Astrocyte of the cerebellum (primary cell): ENCODE data around the gene RMC1.

ENCODE experiments used
- DNase-seq: peaks from one replicate; pipeline ENCODE4 v3.0.0-alpha.2; 2011; ENCODE audit warnings: low read depth
- H3K4me3 ChIP-seq: 2 replicates; pipeline ENCODE4 v1.5.1; 2011; ENCODE audit warnings: mild to moderate bottlenecking, low read depth, low read length, moderate library complexity
- CTCF ChIP-seq: IDR thresholded peaks from 2 replicates; pipeline ENCODE4 v1.5.1; 2012; ENCODE audit warnings: low read length, low read depth, moderate library complexity, mild to moderate bottlenecking; ENCODE audit errors: missing control alignments
- in situ Hi-C: cut with HindIII; loops from 2 replicates; pipeline ENCODE4 v1.10.0; 2017; ENCODE audit warnings: low sequenced_read_pairs

Gene RMC1

GRCh38 chr18:23495723-23496440 lies 7.4 kb upstream of the RMC1 start:
- no peak for TF ChIP-seq CTCF
- H3K4me3 ChIP-seq, result no peak overlapping the region
- no peak for DNase-seq
- in situ Hi-C loops, result no loop called here

GRCh38 chr18:23498117-23498516 lies 5.2 kb upstream of the RMC1 start:
- in situ Hi-C loops, result no loop called here
- TF ChIP-seq CTCF, result no peak
- no peak overlapping the region for H3K4me3 ChIP-seq
- no peak for DNase-seq

GRCh38 chr18:23498877-23499276 lies 4.4 kb upstream of the RMC1 start:
- in situ Hi-C loops, result no loop called here
- peak; percentile 39 for DNase-seq
- TF ChIP-seq CTCF, result peak; percentile 88
- no peak overlapping the region for H3K4me3 ChIP-seq

GRCh38 chr18:23499291-23499781 lies 4.0 kb upstream of the RMC1 start:
- in situ Hi-C loops, result no loop called here
- H3K4me3 ChIP-seq, result no peak overlapping the region
- TF ChIP-seq CTCF, result no peak
- no peak for DNase-seq

GRCh38 chr18:23501626-23502025 lies 1.7 kb upstream of the RMC1 start:
- in situ Hi-C loops, result loop anchor here (25.0 kb wide), 1 partner anchor 611 kb away; no protein-coding TSS in a partner anchor
- DNase-seq, result no peak
- H3K4me3 ChIP-seq, result no peak overlapping the region
- TF ChIP-seq CTCF, result no peak

- in situ Hi-C loops, result loop anchor here (25.0 kb wide), 1 partner anchor 610 kb away; no protein-coding TSS in a partner anchor
- no peak for TF ChIP-seq CTCF
- H3K4me3 ChIP-seq, result peak overlapping the region; percentile 80
- DNase-seq, result no peak
These were observed 734 bp upstream of the RMC1 start for GRCh38 chr18:23502516-23503037.
